H1 (cell line): ENCODE data around the gene GALNT1. TPM values are rescaled to one million over a fixed set of nuclear protein-coding genes. Genes with fewer than 3 reads are reported as not detected.

Source experiments
- CTCF ChIA-PET: fragments of 300-600 bp; sonication (Branson Sonifier 250); formaldehyde crosslinking; loops from one replicate; lab custom pipeline; 2021; ENCODE audit not compliant: partially characterized antibody; lab: Charles Lee
- POLR2A ChIA-PET: fragments of 300-600 bp; sonication (Branson Sonifier 250); formaldehyde crosslinking; loops from one replicate; lab custom pipeline; 2021; ENCODE audit warnings: inconsistent platforms; ENCODE audit not compliant: partially characterized antibody; lab: Charles Lee
- DNase-seq, 2 experiments: peaks; one replicate each; pipeline versions ENCODE4 v3.0.0 to v3.0.0-alpha.2; 2010 to 2022; ENCODE audit warnings: low spot score in 2 of 2, low read depth in 1 of 2, mixed read lengths in 1 of 2
- FAIRE-seq: peaks from 2 replicates; lab custom pipeline; 2011; peaks lifted over from hg19 to GRCh38; lab: Jason Lieb, UNC
- H2AFZ ChIP-seq: 2 replicates; pipeline ENCODE4 v1.8.1; 2012; ENCODE audit warnings: low read length, inconsistent platforms
- H2AK5ac ChIP-seq: 2 replicates; pipeline ENCODE4 v1.6.1; 2013; ENCODE audit warnings: low read depth, low read length
- H2BK120ac ChIP-seq: replicated peaks from 2 replicates; pipeline ENCODE3; 2013; ENCODE audit warnings: low read depth, low read length, inconsistent platforms
- H2BK12ac ChIP-seq: 2 replicates; pipeline ENCODE4 v1.6.1; 2013; ENCODE audit warnings: low read depth, low read length
- H2BK15ac ChIP-seq: 2 replicates; pipeline ENCODE4 v1.6.1; 2013; ENCODE audit warnings: low read length
- H2BK20ac ChIP-seq: 2 replicates; pipeline ENCODE4 v1.6.1; 2013; ENCODE audit warnings: low read length
- H2BK5ac ChIP-seq: 2 replicates; pipeline ENCODE4 v1.6.1; 2013; ENCODE audit warnings: low read depth, low read length
- H3K14ac ChIP-seq: 2 replicates; pipeline ENCODE4 v1.6.1; 2013; ENCODE audit warnings: inconsistent platforms; ENCODE audit not compliant: insufficient read length
- H3K18ac ChIP-seq: 2 replicates; pipeline ENCODE4 v1.6.1; 2013; ENCODE audit warnings: low read length; ENCODE audit errors: extremely low read depth
- H3K23ac ChIP-seq: 2 replicates; pipeline ENCODE4 v1.6.1; 2013; ENCODE audit warnings: inconsistent platforms; ENCODE audit not compliant: insufficient read length
- H3K23me2 ChIP-seq: 2 replicates; pipeline ENCODE4 v1.6.1; 2013; ENCODE audit warnings: low read depth, low read length
- H3K27ac ChIP-seq: 2 replicates; pipeline ENCODE4 v1.6.1; 2011; ENCODE audit warnings: low read depth, low read length, inconsistent platforms
- H3K27me3 ChIP-seq, 4 experiments: replicated peaks in 1 of 4; 1 replicate in 1 of 4; 2 replicates in 3 of 4; pipeline versions ENCODE4 v1.6.1 to v1.8.1; 2011 to 2013; ENCODE audit warnings: low read length in 3 of 4, mild to moderate bottlenecking in 3 of 4, inconsistent platforms in 2 of 4, mixed read lengths in 2 of 4, moderate library complexity in 1 of 4; ENCODE audit not compliant: control insufficient read depth in 3 of 4, insufficient read depth in 3 of 4; ENCODE audit errors: extremely low read depth in 1 of 4
- H3K36me3 ChIP-seq, 4 experiments: 2 replicates each; pipeline versions ENCODE4 v1.6.1 to v1.8.1; 2011 to 2013; ENCODE audit warnings: mild to moderate bottlenecking in 4 of 4, low read length in 3 of 4, moderate library complexity in 2 of 4, control low read depth in 1 of 4, inconsistent platforms in 1 of 4; ENCODE audit not compliant: insufficient read depth in 4 of 4, control insufficient read depth in 2 of 4
- H3K4ac ChIP-seq: replicated peaks from 2 replicates; pipeline ENCODE3; 2013; ENCODE audit warnings: low read length, low read depth, mixed read lengths, inconsistent platforms; ENCODE audit not compliant: insufficient read length
- H3K4me1 ChIP-seq, 4 experiments: replicated peaks in 1 of 4; 1 replicate in 1 of 4; 2 replicates in 3 of 4; pipeline versions ENCODE4 v1.6.1 to v1.8.1; 2011 to 2013; ENCODE audit warnings: low read length in 3 of 4, inconsistent platforms in 2 of 4, mixed read lengths in 1 of 4; ENCODE audit not compliant: insufficient read depth in 4 of 4, control insufficient read depth in 3 of 4
- H3K4me2 ChIP-seq, 2 experiments: 2 replicates each; pipeline versions ENCODE4 v1.6.1 to v1.8.1; 2011 to 2013; ENCODE audit warnings: low read depth in 2 of 2, low read length in 2 of 2, control low read depth in 1 of 2, inconsistent platforms in 1 of 2, mild to moderate bottlenecking in 1 of 2; ENCODE audit not compliant: insufficient read depth in 1 of 2
- H3K4me3 ChIP-seq, 4 experiments: fragments of 200-600, 300-600 bp in 1 of 4; sonication (generic), shearing (Covaris generic), sonication (Bioruptor Twin) in 1 of 4; 2 replicates each; pipeline versions ENCODE4 v1.5.1 to v1.8.1; 2011 to 2016; ENCODE audit warnings: low read length in 4 of 4, low read depth in 3 of 4, control low read depth in 2 of 4, inconsistent platforms in 2 of 4, mild to moderate bottlenecking in 2 of 4, mixed read lengths in 1 of 4, moderate library complexity in 1 of 4; ENCODE audit not compliant: insufficient read depth in 2 of 4; ENCODE audit errors: extremely low read depth in 1 of 4
- H3K56ac ChIP-seq: replicated peaks from 2 replicates; pipeline ENCODE3; 2013; ENCODE audit warnings: low read depth, mild to moderate bottlenecking, mixed read lengths, low read length, inconsistent platforms; ENCODE audit not compliant: insufficient read length
- H3K79me1 ChIP-seq: 2 replicates; pipeline ENCODE4 v1.6.1; 2013; ENCODE audit warnings: low read depth, low read length, control low read depth
- H3K79me2 ChIP-seq, 2 experiments: 2 replicates each; pipeline versions ENCODE4 v1.6.1 to v1.8.1; 2012 to 2013; ENCODE audit warnings: low read length in 2 of 2, mild to moderate bottlenecking in 2 of 2, inconsistent platforms in 1 of 2; ENCODE audit not compliant: insufficient read depth in 2 of 2, control insufficient read depth in 1 of 2
- H3K9ac ChIP-seq, 4 experiments: replicated peaks in 1 of 4; 1 replicate in 1 of 4; 2 replicates in 3 of 4; pipeline versions ENCODE4 v1.6.1 to v1.8.1; 2011 to 2013; ENCODE audit warnings: low read depth in 3 of 4, low read length in 3 of 4, control low read depth in 2 of 4, mild to moderate bottlenecking in 2 of 4, moderate library complexity in 2 of 4, inconsistent platforms in 1 of 4; ENCODE audit errors: extremely low read depth in 1 of 4
- H3K9me3 ChIP-seq, 2 experiments: 2 replicates each; pipeline versions ENCODE4 v1.6.1 to v1.8.1; 2012 to 2013; ENCODE audit warnings: mild to moderate bottlenecking in 2 of 2, moderate library complexity in 2 of 2, control low read depth in 1 of 2, inconsistent platforms in 1 of 2, low read depth in 1 of 2, low read length in 1 of 2, mixed read lengths in 1 of 2; ENCODE audit not compliant: insufficient read depth in 2 of 2
- H4K20me1 ChIP-seq, 2 experiments: replicated peaks in 1 of 2; 2 replicates each; pipeline versions ENCODE3 to v1.8.1; 2011 to 2013; ENCODE audit warnings: inconsistent platforms in 2 of 2, low read length in 2 of 2, mild to moderate bottlenecking in 1 of 2; ENCODE audit not compliant: insufficient read depth in 2 of 2, control insufficient read depth in 1 of 2
- H4K5ac ChIP-seq: 2 replicates; pipeline ENCODE4 v1.6.1; 2013; ENCODE audit warnings: low read length, low read depth, mixed read lengths, inconsistent platforms; ENCODE audit not compliant: insufficient read length
- H4K8ac ChIP-seq: 2 replicates; pipeline ENCODE4 v1.8.0; 2013; ENCODE audit warnings: mild to moderate bottlenecking, moderate library complexity, low read length, inconsistent platforms; ENCODE audit not compliant: insufficient read depth; ENCODE audit errors: extremely low read depth
- H4K91ac ChIP-seq: replicated peaks from 2 replicates; pipeline ENCODE3; 2013; ENCODE audit warnings: low read length, mixed read lengths, inconsistent platforms; ENCODE audit not compliant: insufficient read length
- CBX8 ChIP-seq: fragments of 300-800, 300-1000 bp; sonication (generic); IDR thresholded peaks from 2 replicates; pipeline ENCODE4 v1.7.1; 2016; ENCODE audit warnings: low read depth, low read length, borderline replicate concordance
- GABPA ChIP-seq: IDR thresholded peaks from 2 replicates; pipeline ENCODE4 v1.6.1; 2011; ENCODE audit warnings: mild to moderate bottlenecking, low read length, moderate library complexity, borderline replicate concordance; ENCODE audit not compliant: insufficient read depth
- HDAC6 ChIP-seq: IDR thresholded peaks from one replicate; pipeline ENCODE4 v1.7.1; 2012; ENCODE audit warnings: low read depth, mild to moderate bottlenecking, inconsistent platforms, low read length, moderate library complexity
- JUND ChIP-seq: IDR thresholded peaks from 2 replicates; pipeline ENCODE4 v1.6.1; 2011; ENCODE audit warnings: mild to moderate bottlenecking, improper control_type of control experiment, low read length
- KDM1A ChIP-seq: fragments of 200-600, 300-600 bp; sonication (generic); IDR thresholded peaks from 2 replicates; pipeline ENCODE4 v1.7.1; 2016; ENCODE audit warnings: mild to moderate bottlenecking, low read length, borderline replicate concordance
- KDM4A ChIP-seq: IDR thresholded peaks from one replicate; pipeline ENCODE4 v1.7.1; 2012; ENCODE audit warnings: low read depth, mild to moderate bottlenecking, moderate library complexity, low read length, inconsistent platforms; ENCODE audit not compliant: severe bottlenecking
- PHF8 ChIP-seq: fragments of 200-600 bp; sonication (generic); conservative IDR thresholded peaks from 2 replicates; pipeline ENCODE4 v1.7.1; 2012; ENCODE audit warnings: low read depth, mild to moderate bottlenecking, inconsistent platforms, low read length, moderate library complexity
- SIN3A ChIP-seq, 2 experiments: IDR thresholded peaks in 1 of 2; conservative IDR thresholded peaks in 1 of 2; 2 replicates each; pipeline ENCODE4 v1.6.1; 2011 to 2012; ENCODE audit warnings: low read length in 2 of 2, improper control_type of control experiment in 1 of 2, low read depth in 1 of 2, mild to moderate bottlenecking in 1 of 2
- SP1 ChIP-seq: IDR thresholded peaks from 2 replicates; pipeline ENCODE4 v1.6.1; 2011; ENCODE audit warnings: low read depth, low read length
- SP2 ChIP-seq: IDR thresholded peaks from 2 replicates; pipeline ENCODE4 v1.6.1; 2012; ENCODE audit warnings: mild to moderate bottlenecking, low read length, inconsistent platforms
- SUZ12 ChIP-seq: fragments of 200-600 bp; sonication (generic); IDR thresholded peaks from 2 replicates; pipeline ENCODE4 v1.6.1; 2012; ENCODE audit warnings: mild to moderate bottlenecking, inconsistent platforms, low read length, moderate library complexity, mixed read lengths
- TEAD4 ChIP-seq: IDR thresholded peaks from 2 replicates; pipeline ENCODE4 v1.6.1; 2012; ENCODE audit warnings: low read depth, low read length, inconsistent platforms, mixed read lengths
- WGBS, 2 experiments: shearing (Covaris generic) in 1 of 2; methylation state at CpG; one replicate each; pipeline versions ENCODE4 v1.1.6 to v1.1.7; 2013 to 2015; ENCODE audit warnings: low lambda C conversion rate in 2 of 2, mixed read lengths in 2 of 2, inconsistent platforms in 1 of 2, low coverage in 1 of 2, missing lambda C conversion rate in 1 of 2; ENCODE audit not compliant: insufficient replicate concordance in 2 of 2, insufficient coverage in 1 of 2, insufficient read length in 1 of 2; ENCODE audit errors: extremely low coverage in 1 of 2, missing lambda C conversion rate in 1 of 2; 5-methylcytosine and 5-hydroxymethylcytosine counted together
- polyA plus RNA-seq, 7 experiments: library from polyadenylated mRNA; depleted of rRNA in 3 of 7; stranded (reverse) in 5 of 7; unstranded in 2 of 7; fragments of >200 nt in 5 of 7; fragments of 200-250 nt in 2 of 7; gene quantifications; 1 replicate in 5 of 7; 2 replicates in 1 of 7; 4 replicates in 1 of 7; pipeline versions ENCODE4 v1.2.1 to v1.2.3, GENCODE V29; 2011 to 2013; ENCODE audit warnings: missing spikeins in 2 of 7, mixed read lengths in 2 of 7
- total RNA-seq: library from RNA; stranded (reverse); fragmentation: NEBNext Ultra II Directional; extraction: Animal tissue kit (Norgen Biotek cat#: 25700); gene quantifications from 2 replicates; pipeline ENCODE4 v1.2.1, GENCODE V29; 2021
- TF ChIP-seq, protein P1 (sequence below): IDR thresholded peaks from 2 replicates; pipeline ENCODE4 v1.6.1; 2012; ENCODE audit warnings: inconsistent platforms

The GALNT1 gene
- total and polyA plus RNA-seq, 2 of the 8 experiments (the other 6 are each of a cell fraction or from before 2014, with no cell fraction given): 22.4 to 101 TPM

DNA sequence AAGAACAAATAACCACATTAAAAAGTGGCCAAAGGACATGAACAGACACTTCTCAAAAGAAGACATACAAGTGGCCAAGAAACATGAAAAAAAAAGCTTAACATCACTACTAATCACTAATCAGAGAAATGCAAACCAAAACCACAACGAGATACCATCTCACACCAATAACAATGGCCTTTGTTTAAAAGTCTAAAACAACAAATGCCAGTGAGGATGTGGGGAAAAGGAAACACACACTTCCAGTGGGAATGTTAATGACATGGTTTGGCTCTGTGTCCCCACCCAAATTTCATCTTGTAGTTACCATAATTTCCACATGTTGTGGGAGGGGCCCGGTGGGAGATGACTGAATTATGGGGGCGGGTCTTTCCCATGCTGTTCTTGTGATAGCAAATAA lies 147.1 kb downstream of the GALNT1 start:
- Histone ChIP-seq H3K4me3 (no peak overlapping the region), H3K4me2 (no peak overlapping the region), H3K9me3 (peaks cover 3% of the 10 kb centered on the region in 2 experiments; a peak in 1 of 4 replicates), H4K91ac (no peak overlapping the region), H3K4ac (no peak overlapping the region)
- FAIRE-seq (no peak), DNase-seq (no peak)
- ChIA-PET CTCF (interaction anchor here (1.0 kb wide), 1 partner anchor 28 kb away, joined by 3 read pairs; no protein-coding TSS in a partner anchor), POLR2A (no interaction called here)
- 89% methylated on average over 3 of the region's 3 CpGs; no CpG with 5 or more reads in 1 of the 2 experiments for WGBS, 2 experiments
- TF ChIP-seq KDM1A (no peak), JUND (no peak), SIN3A (conservative IDR thresholded peaks at IDR 0.05 in 1 of 2, IDR thresholded peaks at IDR 0.05 in 1 of 2; ENCODE audit: low read depth in 1 of 2, low read length in 2 of 2) (no peak), PHF8 (no peak), SP2 (no peak), CBX8 (no peak), KDM4A (no peak), SUZ12 (no peak), SP1 (no peak), HDAC6 (no peak), GABPA (no peak), TEAD4 (no peak)
- TF ChIP-seq, protein P1, sequence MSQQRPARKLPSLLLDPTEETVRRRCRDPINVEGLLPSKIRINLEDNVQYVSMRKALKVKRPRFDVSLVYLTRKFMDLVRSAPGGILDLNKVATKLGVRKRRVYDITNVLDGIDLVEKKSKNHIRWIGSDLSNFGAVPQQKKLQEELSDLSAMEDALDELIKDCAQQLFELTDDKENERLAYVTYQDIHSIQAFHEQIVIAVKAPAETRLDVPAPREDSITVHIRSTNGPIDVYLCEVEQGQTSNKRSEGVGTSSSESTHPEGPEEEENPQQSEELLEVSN: no peak
- TF ChIP-seq, all 59 proteins: peak for 0
- H3K79me2 ChIP-seq: no peaks in the 10 kb centered on the region
- no peaks in the 10 kb centered on the region for H4K20me1 ChIP-seq
- H3K27ac ChIP-seq: no peak overlapping the region
- no peak overlapping the region for H3K14ac ChIP-seq
- no peak overlapping the region for H2AK5ac ChIP-seq
- no peaks in the 10 kb centered on the region for H3K23me2 ChIP-seq
- H2BK120ac ChIP-seq: no peak overlapping the region
- H3K27me3 ChIP-seq: no peaks in the 10 kb centered on the region
- H4K8ac ChIP-seq: no peak overlapping the region
- no peak overlapping the region for H3K18ac ChIP-seq
- no peak overlapping the region for H4K5ac ChIP-seq
- no peak overlapping the region for H3K23ac ChIP-seq
- no peaks in the 10 kb centered on the region for H3K36me3 ChIP-seq
- H3K4me1 ChIP-seq: no peaks in the 10 kb centered on the region
- no peak overlapping the region for H2BK12ac ChIP-seq
- no peak overlapping the region for H2BK20ac ChIP-seq
- H3K79me1 ChIP-seq: no peaks in the 10 kb centered on the region
- no peak overlapping the region for H2BK5ac ChIP-seq
- H2BK15ac ChIP-seq: no peak overlapping the region
- H2AFZ ChIP-seq: no peak overlapping the region
- no peak overlapping the region for H3K56ac ChIP-seq
- H3K9ac ChIP-seq: no peak overlapping the region
